Measurements from ENCODE around the gene PDILT.
"Not testable (repeated sequence)": the region's sequence is repeated elsewhere in the genome, so short reads cannot be mapped to it uniquely, and the experiment has no call there.

Gene PDILT

DNA sequence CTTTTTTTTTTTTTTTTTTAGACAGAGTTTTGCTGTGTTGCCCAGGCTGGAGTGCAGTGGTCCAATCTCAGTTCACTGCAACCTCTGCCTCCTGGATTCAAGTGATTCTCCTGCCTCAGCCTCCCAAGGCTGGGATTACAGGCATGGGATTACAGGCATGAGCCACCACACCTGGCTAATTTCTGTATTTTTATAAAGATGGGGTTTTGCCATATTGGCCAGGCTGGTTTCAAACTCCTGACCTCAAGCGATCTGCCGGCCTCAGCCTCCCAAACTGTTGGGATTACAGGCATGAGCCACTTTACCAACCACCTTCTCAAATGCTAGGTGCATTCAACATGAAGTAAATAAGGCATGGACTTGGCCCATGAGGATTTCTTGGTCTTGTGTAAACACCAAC lies 83.5 kb downstream of the PDILT start:
- not testable (repeated sequence) for DNase-seq (ENCODE audit: low read depth)

DNA sequence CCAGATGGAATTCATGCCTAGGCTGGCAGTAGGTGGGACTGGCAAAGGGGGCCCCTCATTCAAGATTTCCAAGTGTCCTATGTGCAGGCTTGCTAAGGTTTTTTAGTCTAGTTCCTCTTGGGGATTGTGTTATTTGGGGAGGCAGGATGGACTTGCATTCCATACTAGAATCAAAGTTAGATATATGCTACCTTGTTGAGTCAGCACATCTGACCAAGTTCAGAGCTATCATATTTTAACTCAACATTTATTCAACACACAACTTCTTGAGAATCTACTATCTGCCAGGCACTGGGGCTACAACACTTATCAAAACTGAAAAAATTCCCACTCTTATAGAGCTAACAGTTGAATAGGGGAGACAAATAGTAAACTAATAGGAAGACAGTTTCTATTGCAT lies 83.9 kb downstream of the PDILT start:
- no peak for DNase-seq (ENCODE audit: low read depth)

DNA sequence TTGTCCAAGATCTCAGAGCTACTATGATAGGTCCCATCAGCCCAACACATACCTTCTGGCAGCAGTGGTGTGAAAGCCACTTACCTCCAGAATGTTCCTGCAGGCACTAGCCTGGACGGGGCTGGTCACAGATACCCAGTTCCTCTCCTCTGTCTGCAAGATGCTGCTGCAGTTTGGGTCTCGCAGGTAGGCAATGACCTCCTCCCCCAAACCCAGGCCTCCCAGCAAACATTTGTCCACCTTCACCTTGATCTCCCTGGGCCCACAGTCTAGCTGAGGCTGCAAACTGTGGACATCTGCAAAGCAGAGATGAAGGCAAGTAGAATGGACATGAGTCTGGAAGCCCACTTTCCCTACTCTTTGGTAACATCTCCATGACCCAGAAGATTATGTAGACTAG lies 84.4 kb downstream of the PDILT start:
- DNase-seq (ENCODE audit: low read depth) = no peak

DNA sequence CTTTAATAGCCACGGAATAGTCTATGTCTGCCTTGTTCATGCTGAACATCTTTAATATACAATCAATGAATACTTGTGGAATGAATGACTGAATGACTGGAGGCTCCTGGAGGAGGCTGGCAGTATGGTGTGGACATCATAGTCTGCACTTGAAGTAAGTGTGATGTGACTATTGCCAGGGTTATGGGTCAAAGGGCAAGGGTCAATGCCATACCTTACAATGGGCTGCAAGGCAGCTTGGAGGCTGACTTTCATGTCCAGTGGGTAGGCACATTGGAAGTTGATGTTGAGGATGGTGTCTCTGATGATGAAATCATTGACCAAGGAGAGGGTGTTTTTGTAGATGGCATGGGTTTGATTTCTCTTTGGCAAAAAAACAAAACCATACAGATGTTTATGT lies 85.1 kb downstream of the PDILT start:
- DNase-seq (ENCODE audit: low read depth) = no peak

DNA sequence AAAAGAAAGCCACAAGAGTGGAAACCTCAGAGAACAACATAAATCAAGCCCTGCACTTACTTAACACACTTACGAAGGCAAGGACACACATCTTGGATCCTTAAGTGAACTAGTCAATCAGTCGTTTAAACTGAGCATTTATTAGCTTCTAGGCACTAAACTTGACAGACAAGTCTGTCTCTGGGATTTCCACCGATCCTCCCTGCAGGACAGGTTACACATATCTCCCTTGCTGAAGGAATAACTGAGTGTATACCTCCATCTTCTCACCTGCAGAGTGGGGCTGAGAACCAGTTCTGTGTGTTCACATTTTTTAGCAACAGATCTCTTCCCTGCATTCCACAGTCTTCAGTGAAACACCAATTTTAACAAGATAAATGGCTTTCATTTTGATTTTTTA lies 86.1 kb downstream of the PDILT start:
- DNase-seq (ENCODE audit: low read depth) = no peak

DNA sequence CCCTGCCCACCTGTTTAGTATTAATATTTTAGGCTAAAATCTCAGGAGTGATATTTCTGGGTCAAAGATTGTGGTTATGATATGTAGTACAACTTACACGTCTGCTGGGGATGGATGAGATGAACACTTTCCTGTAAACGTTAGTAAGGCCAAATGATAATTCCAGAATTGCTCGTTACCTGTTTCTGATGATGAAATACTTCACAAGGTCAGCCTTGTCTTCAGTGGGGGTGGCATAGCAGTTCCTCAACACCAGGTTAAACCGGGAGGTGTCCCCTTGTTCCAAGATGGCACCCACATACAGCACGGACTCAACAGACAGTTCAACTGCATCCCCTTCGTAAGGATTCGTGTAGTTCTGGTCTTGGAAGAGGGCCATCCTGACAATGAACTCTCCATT lies 86.5 kb downstream of the PDILT start:
- no peak for DNase-seq (ENCODE audit: low read depth)

DNA sequence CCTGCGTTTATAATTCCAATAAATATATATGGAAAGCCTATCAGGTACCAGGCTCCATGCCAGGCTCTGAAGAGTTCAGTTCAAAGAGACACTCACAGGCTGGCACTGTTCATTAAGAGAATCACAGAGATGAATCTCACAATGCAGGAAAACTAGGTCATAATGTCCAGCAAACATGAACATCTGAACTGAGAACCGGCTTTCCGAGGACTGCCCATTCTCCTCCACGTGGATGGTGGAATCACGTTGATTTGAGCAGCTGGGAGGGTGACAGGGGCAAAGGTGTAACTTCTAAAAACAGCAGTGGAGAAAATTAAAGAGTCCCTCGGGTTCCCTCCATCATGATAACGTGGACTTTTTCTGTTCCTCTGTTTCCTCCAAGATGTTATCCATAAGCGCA lies 87.4 kb downstream of the PDILT start:
- no peak for DNase-seq (ENCODE audit: low read depth)

DNA sequence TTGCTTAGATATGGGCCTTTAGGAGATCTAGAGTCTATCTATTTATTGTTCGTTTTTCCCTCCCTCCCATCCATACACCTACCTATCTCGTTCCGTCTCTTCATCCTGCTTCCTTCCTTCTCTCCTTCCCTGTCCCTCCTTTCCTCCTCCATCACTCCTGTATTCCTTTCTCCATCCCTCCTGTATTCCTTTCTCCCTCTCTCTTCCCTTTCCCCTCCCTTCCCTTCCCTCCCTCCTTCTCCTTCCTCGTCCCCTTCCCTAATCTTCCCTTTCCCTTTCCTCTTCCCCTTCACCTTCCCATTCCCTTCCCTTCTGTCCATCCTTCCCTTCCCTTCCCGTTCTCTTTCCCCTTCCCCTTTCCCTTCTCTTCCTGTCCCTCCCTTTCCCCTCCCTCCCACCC lies 87.8 kb downstream of the PDILT start:
- DNase-seq (ENCODE audit: low read depth) = no peak

DNA sequence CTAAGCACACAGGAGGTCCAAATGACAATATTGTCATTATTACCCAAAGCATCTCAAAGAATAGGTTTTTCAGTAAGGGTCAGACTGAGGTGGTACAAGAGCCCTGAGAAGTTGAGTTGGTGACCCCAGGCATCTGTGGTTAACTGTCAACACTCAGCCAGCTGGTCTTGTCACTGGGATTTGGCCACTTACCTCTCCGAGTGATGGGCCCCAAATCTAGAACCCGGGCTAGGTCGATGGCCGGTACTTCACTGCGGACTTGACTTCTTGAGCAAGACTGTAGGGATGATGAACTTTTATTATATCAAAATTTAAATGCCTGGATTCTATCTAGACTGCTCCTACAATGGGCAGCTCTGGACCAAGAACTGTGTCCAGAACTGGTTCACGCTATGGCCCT lies 88.8 kb downstream of the PDILT start:
- DNase-seq (ENCODE audit: low read depth) = no peak

DNA sequence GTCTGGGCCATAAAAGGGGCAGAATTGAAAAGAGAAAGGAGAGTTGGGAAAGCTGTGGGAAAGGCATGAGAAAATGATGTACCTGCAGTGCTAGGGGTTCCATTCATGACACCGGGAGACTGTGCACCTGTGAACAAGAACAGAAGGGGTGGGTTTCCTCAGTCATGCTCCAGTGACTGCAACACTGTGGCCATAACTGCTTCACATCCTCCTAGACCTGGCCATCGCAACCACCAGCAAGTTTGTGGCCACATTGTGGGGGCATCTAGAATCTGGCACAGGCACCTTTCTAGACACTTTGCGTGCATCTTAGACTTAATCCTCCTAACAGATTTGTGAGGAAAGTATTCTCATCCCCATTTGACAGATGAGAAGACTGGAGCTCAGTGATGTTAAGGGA lies 90.0 kb downstream of the PDILT start:
- DNase-seq (ENCODE audit: low read depth) = no peak

DNA sequence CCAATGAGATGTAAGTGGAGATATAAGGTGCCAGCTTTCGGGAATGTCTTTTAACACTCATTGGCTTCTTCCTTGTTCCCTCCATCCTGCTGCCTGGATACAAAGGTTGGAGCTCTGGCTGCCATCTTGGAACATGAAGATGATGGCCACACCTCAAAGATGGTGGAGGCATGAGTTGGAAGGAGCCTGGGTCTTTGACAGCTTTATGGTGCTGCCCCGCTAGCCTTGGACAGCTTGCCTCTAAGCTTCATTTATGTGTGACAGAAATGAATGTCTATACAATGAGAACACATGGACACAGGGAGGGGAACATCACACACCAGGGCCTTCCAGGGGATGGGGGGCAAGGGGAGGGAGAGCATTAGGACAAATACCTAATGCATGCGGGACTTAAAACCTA lies 90.8 kb downstream of the PDILT start:
- DNase-seq (ENCODE audit: low read depth) = no peak

DNA sequence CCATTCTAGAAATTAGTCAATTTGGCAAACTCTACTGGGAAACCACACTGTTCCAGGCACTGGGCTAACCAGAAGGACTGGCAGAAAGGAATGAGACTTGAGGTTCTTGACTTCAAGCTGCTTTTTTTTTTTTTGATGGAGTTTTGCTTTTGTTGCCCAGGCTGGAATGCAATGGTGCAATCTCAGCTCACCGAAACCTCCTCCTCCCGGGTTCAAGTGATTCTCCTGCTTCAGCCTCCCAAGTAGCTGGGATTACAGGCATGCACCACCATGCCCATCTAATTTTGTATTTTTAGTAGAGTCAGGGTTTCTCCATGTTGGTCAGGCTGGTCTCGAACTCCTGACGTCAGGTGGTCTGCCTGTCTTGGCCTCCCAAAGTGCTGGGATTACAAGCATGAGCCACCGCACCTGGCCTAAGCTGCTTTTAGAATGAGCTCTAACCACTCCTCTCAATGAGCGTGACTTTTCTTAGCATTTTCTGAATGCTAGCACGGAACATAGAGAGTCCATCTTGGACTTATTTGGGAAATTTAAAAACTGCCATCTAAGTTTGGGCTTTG lies 91.9 kb downstream of the PDILT start:
- not testable (repeated sequence) for DNase-seq (ENCODE audit: low read depth)

DNA sequence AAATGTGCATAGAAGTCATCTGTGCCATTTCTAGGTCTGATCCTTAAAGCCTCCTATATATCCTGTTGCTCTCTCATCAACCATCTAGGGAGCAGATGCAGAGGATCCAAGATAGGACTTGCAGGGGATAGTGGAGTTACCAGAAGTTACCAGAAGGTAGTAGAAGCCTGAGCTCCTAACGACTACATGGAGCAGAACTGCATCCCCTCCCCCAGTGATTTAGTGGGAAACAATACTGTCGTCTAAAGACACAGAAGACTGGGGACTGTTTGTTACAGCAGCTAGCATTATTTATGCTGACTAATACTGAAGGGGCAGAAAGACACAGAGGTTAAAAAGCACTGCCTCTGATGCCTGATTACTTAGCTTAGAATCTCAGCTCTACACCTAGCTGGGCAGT lies 93.0 kb downstream of the PDILT start:
- DNase-seq (ENCODE audit: low read depth) = no peak

DNA sequence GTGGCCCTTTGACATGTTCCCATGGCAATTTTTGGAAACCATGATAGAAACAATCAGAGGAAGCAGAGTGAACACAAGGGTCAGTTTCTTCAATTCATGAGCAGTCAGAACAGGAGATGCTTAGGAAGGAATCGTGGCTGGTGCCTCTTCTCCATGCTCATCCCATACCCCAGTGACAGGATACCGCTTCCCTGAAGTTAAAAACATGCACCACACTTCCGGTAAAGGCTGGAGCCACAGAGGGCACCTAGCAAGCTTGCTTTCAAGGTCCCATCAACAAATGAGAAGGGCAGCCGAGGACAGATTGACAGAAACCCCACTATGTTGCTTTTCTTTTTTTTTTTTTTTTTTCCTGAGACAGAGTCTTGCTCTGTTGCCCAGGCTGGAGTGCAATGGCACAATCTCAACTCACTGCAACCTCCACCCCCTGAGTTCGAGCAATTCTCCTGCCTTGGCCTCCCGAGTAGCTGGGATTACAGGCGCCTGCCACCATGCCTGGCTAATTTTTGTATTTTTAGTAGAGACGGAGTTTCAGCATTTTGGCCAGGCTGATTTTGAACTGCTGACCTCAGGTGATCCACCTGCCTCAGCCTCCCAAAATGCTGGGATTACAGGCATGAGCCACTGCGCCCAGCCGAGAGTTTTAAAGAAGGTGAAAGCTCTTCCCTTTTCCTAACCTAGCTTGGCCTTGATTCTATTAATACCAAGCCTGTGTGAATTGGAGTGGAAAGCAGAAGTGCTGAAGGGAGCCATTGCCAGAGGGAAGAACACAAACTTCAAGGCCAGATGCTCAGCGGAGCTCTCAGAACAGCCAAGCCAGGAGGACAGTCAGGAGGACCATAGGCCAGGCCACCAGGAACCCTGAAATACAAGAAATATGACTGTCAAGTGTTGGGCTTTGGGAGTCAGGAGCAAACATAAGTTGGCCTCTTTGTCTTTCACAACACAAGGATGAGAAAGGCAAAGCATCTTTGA lies 93.8 kb downstream of the PDILT start:
- no peak for DNase-seq (ENCODE audit: low read depth)

DNA sequence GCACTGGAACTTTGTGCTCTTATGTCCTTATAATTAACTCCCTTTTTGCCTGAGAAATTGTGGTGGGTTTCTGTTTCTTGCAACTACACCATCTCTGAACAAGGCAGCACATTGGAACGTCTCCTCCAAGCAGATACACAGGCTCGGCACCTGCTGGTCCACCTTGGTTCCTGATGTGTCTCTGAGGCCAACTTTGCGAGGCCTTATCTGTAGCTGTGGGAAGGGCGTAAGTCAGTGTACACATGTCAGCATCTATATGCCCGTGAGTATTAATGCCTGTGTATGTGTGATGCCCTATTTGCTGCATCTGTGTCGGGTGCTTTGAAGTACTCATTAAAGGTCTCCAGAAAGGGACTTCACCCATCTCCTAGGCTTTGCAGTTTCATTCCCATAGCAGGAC lies 94.8 kb downstream of the PDILT start:
- no peak for DNase-seq (ENCODE audit: low read depth)

Measured in HS-5 (cell line).